HG03196 (cell line): ENCODE results near the gene SURF1.
"Not testable (repeated sequence)": the region's sequence is repeated elsewhere in the genome, so short reads cannot be mapped to it uniquely, and the experiment has no call there.

Experiments used
- ATAC-seq: cut with Tn5 transposase; IDR thresholded peaks from one replicate; pipeline ENCODE4 v1.9.1; 2021; ENCODE audit not compliant: unreplicated experiment

The SURF1 gene

GRCh38 chr9:133346021-133346785, 10.1 kb downstream of the SURF1 start:
- ATAC-seq = no peak

- ATAC-seq = no peak
Observed at GRCh38 chr9:133345596-133345995, 10.7 kb downstream of the SURF1 start.

- ATAC-seq = no peak
Observed at GRCh38 chr9:133344979-133345378, 11.3 kb downstream of the SURF1 start.

GRCh38 chr9:133344071-133344470, 12.2 kb downstream of the SURF1 start:
- ATAC-seq = no peak

GRCh38 chr9:133342570-133342969, 13.7 kb downstream of the SURF1 start:
- no peak for ATAC-seq

DNA sequence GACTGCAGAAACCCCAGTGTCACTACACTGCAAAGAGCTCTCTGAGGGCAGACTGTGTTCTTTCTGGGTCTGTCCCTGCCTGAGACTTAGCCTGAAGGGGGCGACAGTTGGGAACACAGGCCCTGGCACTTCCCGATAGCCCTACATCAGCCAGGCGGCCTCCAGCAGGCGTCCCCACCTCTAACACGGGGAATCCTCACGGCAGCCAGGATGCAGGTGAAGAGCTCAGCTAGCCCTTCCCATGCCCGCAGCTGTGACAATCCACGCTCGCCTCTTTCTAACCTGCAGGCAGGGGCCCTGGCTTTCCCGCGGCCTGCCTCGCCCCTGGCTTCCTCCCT, 14.2 kb downstream of the SURF1 start:
- no peak for ATAC-seq

GRCh38 chr9:133341369-133342068, 14.8 kb downstream of the SURF1 start:
- no peak for ATAC-seq

DNA sequence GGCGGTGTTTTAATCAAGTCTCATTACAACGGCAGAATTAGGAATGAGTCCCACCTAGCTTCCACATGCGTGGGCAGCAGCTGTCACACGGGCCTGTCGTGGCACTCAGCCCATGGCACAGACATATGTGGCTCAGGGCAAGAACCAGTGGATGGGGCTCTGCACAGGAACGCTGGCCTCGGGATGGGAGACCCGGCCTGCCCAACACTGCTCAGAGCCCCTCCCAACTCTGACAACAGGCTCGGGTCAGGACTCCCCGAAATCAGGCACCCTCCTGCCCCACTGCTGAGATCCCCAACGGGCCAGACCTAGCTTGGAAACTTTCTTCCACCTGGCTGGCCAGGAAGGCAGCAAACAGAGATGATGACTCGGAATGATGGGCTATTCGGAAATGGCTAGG, 15.4 kb downstream of the SURF1 start:
- no peak for ATAC-seq

DNA sequence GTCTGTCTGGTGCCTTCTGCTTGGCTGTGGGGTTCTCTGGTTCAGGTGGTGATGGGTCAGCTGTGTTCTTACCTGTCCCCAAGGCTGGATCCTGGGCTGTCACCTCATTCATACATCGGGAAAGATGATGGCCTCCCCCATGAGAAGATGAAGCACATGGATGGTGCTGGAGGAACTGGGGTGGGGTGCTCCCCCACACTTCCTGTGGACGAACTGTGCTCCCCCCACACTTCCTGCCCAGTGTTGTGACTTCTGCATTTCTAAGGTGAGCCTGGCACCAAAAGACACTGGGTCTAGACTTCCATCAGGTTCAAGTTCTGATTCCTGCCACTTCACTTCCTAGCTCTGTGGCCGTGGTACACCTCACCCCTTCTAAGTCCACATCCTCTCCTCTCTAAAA, 16.0 kb downstream of the SURF1 start:
- no peak for ATAC-seq

GRCh38 chr9:133339641-133340040, 16.6 kb downstream of the SURF1 start:
- no peak for ATAC-seq

DNA sequence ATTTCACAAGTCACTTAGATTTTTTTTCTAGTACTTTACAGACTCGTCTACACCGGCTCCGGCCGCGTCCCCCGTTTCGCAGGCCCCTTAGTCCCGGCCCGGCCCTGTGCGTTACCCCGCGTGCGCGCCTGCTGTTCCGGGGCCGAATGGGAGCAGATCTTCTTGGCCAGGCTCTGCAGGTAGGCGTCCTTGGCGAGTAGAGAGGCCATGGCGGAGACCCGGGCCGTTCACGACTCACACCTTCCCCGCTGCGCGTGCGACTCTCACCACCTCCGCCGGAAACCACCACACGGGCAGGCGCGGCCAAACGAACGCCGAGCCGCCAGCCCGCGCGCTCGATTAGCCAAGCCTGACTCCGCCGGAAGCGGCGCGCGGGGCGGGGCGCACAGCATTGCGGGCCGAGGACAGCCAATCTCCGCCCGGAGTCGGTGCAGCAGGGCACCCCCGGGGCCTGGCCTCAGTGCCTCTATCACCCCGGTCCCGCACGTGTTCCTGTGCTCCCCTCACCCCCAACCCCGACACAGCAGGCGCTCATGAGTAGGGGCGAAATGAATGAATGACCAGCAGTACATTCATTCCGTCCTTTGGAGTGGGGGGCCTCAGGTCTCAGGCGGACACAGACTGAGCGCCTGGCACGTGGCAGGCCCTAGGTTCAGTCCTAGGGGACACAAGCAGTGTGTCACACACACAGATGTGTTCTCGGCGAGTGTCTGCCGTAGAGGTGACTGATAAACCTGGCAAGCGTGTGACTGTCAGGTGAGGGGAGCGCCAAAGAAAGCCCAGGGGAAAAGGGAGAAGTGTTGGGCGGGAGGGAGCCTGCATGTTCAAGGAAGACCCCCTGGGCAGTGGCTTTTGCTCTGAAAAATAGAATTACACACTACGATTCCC, 20.1 kb downstream of the SURF1 start, which contains the start of gene SURF6:
Gene SURF6 (minus strand): TSS at position 265 of the 888 bp plus-strand sequence. CDS start 56 bp downstream, at position 209.
- peak; percentile 84 for ATAC-seq

DNA sequence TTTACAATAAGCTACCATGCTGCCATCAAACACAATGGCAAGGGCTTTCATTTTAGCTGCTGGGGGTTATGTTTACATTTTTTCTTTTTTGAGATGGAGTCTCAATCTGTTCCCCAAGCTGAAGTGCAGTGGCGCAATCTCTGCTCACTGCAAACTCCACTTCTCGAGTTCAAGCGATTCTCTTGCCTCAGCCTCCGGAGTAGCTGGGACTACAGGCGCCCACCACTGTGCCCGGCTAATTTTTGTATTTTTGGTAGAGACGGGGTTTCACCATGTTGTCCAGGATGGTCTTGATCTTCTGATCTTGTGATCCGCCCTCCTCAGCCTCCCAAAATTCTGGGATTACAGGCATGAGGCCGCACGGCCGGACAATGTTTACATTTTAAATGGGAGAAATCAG, 21.4 kb downstream of the SURF1 start:
- not testable (repeated sequence) for ATAC-seq

DNA sequence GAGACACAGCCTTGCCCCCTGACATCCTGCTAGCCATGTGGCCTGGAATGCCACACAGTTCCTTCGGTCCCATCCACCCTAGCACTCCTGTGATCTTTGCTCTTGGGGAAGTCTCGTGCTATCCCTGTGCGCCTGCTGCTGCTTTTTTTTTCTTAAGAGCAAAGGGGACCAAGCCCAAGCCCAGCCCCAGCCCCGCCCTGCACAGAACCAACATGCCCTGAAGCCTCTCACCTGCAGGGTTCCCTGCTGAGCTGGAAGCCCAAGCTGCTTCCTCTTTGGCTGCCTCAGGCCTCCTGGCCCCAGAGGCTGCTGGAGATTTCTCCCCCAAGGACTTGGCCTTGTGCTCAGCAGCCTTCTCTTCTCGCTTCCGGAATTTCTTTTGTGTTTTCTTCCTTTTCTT, 22.1 kb downstream of the SURF1 start:
- ATAC-seq = no peak

GRCh38 chr9:133333566-133333965, 22.7 kb downstream of the SURF1 start:
- no peak for ATAC-seq

GRCh38 chr9:133333011-133333410, 23.3 kb downstream of the SURF1 start:
- ATAC-seq = no peak

DNA sequence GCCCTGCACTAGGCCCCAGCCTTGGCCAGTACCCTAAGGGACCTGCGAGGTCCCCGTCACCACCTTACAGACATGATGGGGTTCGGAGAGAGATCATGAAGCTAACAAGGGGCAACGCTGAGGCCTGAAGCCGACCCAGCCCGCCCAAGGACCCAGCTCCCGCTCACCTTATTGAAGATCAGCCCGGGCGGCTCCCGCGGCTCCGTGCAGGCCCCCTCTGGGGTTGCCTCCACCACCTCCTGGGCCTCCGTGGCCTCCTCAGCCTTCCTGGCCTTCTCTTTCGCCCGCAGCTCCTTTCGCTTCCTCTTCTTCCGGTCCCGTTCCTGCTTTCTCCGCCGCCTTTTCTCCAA, 23.9 kb downstream of the SURF1 start:
- ATAC-seq = no peak

GRCh38 chr9:133331641-133332380, 24.5 kb downstream of the SURF1 start:
- no peak for ATAC-seq

GRCh38 chr9:133331221-133331620, 25.1 kb downstream of the SURF1 start:
- no peak for ATAC-seq

- ATAC-seq = not testable (repeated sequence)
Observed at GRCh38 chr9:133329306-133330156, 26.8 kb downstream of the SURF1 start.
